22Rv1 (cell line): ENCODE results near the gene CFAP157.

Experiments used
- ZFX ChIP-seq: fragments of 450-650 bp; IDR thresholded peaks from 2 replicates; pipeline ENCODE4 v1.6.1; 2017; ENCODE audit warnings: antibody characterized with exemption, borderline replicate concordance
- TF ChIP-seq, protein P1 (sequence below): fragments of 450-650 bp; IDR thresholded peaks from 2 replicates; pipeline ENCODE4 v1.5.1; 2017; ENCODE audit warnings: mild to moderate bottlenecking

DNA sequence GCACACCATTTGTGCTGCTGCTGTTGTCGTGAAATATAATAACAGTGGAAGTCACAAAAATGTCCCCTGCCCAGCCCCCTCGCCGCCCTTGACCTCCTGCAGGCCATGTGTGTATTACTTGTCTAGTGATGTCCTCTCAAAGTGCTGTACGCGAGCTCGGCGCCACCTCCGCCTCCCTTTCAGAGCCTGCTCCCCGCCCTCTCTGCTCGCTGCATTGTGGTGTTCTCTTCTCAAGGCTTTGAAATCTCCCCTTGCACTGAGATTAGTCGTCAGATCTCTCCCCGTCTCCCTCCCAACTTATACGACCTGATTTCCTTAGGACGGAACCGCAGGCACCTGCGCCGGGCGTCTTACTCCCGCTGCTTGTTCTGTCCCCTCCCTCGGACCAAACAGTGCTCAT is 14.7 kb upstream of the CFAP157 start:
- TF ChIP-seq, protein P1, sequence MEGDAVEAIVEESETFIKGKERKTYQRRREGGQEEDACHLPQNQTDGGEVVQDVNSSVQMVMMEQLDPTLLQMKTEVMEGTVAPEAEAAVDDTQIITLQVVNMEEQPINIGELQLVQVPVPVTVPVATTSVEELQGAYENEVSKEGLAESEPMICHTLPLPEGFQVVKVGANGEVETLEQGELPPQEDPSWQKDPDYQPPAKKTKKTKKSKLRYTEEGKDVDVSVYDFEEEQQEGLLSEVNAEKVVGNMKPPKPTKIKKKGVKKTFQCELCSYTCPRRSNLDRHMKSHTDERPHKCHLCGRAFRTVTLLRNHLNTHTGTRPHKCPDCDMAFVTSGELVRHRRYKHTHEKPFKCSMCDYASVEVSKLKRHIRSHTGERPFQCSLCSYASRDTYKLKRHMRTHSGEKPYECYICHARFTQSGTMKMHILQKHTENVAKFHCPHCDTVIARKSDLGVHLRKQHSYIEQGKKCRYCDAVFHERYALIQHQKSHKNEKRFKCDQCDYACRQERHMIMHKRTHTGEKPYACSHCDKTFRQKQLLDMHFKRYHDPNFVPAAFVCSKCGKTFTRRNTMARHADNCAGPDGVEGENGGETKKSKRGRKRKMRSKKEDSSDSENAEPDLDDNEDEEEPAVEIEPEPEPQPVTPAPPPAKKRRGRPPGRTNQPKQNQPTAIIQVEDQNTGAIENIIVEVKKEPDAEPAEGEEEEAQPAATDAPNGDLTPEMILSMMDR = no peak
- no peak for TF ChIP-seq ZFX
